Muscle layer of colon (tissue), 2 donors: Measurements from ENCODE around the gene DUOXA2.

Experiments used
- H3K27ac ChIP-seq: one replicate; pipeline ENCODE4 v1.7.0; 2013; ENCODE audit warnings: low read depth, mild to moderate bottlenecking, low read length, moderate library complexity
- H3K27me3 ChIP-seq, 2 donors: one replicate each; pipeline ENCODE4 v1.7.0; 2013; ENCODE audit warnings: low read length in 2 of 2, mild to moderate bottlenecking in 2 of 2; ENCODE audit not compliant: insufficient read depth in 2 of 2, control insufficient read depth in 1 of 2
- H3K36me3 ChIP-seq: one replicate; pipeline ENCODE4 v1.7.0; 2013; ENCODE audit warnings: mild to moderate bottlenecking, low read length; ENCODE audit not compliant: insufficient read depth
- H3K4me1 ChIP-seq: one replicate; pipeline ENCODE4 v1.7.0; 2013; ENCODE audit warnings: mild to moderate bottlenecking, low read length; ENCODE audit not compliant: insufficient read depth
- H3K4me3 ChIP-seq, 2 donors: one replicate each; pipeline ENCODE4 v1.7.0; 2013; ENCODE audit warnings: low read length in 2 of 2, low read depth in 1 of 2, mild to moderate bottlenecking in 1 of 2, moderate library complexity in 1 of 2
- H3K9ac ChIP-seq: one replicate; pipeline ENCODE4 v1.7.0; 2013; ENCODE audit warnings: low read length
- H3K9me3 ChIP-seq: one replicate; pipeline ENCODE4 v1.7.0; 2013; ENCODE audit warnings: mild to moderate bottlenecking, low read length
- donor health status: abdominal sarcoma.
- donor health status: Adenocarcinoma of cecum.

The DUOXA2 gene

DNA sequence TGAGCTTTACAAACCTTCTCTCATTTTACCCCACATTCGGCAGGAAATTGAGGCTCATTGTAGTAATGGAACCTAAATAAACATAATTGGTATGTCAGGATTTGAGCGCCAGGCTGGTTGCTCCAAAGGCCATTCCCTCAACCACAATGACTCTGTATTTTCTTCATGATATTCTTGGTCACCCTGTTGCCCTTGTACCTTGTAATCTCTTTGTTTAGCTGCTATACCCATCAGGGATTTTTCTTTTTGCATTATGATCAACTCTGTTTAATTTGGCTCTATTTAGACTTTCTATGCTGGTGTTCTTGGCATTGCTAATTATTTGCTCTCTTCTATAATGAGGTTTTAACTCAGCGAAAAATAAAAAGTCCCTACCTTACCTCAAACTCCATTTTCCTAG lies 30.0 kb upstream of the DUOXA2 start:
- Histone ChIP-seq H3K36me3 (no peaks in the 10 kb centered on the region), H3K4me3 (no peak overlapping the region), H3K27me3 (no peaks in the 10 kb centered on the region), H3K4me1 (no peaks in the 10 kb centered on the region), H3K9ac (no peak overlapping the region), H3K9me3 (no peaks in the 10 kb centered on the region), H3K27ac (no peak overlapping the region)

DNA sequence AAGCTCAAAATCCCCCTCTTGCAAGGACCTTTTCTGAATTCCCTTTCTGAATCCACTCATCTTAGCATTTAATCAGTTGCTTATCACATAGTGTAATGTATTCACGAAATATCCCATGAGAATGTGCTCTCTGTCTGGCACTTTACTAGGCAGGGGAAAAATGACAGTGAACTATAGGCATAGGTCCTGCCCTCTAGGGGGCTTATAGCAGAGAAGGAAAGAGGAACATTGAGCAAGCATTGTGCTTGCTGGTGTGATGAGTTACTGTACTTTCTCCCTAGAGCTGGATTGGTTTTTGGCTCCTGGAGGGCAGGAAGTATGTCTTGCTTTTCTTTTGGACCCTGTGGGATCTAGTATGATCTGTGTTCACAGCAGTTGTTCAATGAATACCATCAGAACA lies 26.6 kb upstream of the DUOXA2 start:
- H3K27ac ChIP-seq = no peak overlapping the region
- no peaks in the 10 kb centered on the region for H3K9me3 ChIP-seq
- H3K9ac ChIP-seq = no peak overlapping the region
- no peaks in the 10 kb centered on the region for H3K4me1 ChIP-seq
- H3K27me3 ChIP-seq = no peaks in the 10 kb centered on the region
- no peak overlapping the region for H3K4me3 ChIP-seq
- H3K36me3 ChIP-seq = no peaks in the 10 kb centered on the region

DNA sequence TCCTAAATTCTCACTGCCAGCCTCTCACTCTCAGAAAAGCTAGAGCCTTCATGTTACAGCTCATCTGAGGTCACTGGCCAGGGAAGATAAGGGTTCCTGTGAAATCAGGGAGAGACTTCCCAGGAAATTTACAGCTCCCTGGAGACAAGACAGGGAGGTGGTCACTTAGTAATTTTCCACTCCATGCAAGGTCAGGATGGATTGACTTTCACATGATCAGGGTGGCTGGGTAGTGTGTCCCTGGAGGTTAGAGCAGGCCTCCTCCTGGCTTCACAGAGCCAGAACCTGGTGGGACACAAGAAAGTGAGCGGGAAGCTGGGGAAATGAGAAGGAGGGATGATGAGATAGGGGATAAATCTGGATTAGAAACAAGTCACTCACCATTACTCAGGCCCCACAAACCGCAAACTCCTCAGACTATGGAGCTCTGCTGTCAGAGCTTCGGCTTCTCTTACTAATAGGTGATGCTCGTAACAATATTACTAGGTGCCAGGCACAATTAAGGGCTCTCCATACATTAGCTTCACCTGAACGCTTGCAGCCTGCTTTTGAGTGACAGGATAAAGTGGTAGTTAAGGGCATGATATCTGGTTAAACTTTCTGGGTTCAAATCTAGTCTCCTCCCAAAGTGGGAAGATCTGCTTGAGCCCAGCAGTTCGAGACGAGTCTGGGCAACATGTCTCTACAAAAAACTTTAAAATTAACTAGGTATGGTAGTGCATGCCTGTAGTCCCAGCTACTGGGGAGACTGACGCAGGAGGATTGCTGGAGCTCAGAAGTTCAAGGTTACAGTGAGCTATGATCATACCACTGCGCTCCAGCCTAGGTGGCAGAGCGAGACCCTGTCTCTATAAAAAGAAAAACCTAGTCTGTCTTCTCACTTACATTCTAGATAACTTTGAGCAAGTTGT lies 25.1 kb upstream of the DUOXA2 start:
- H3K9me3 ChIP-seq = no peaks in the 10 kb centered on the region
- no peak overlapping the region for H3K9ac ChIP-seq
- H3K4me3 ChIP-seq = no peak overlapping the region
- H3K4me1 ChIP-seq = no peaks in the 10 kb centered on the region
- no peaks in the 10 kb centered on the region for H3K27me3 ChIP-seq
- no peak overlapping the region for H3K27ac ChIP-seq
- H3K36me3 ChIP-seq = no peaks in the 10 kb centered on the region

DNA sequence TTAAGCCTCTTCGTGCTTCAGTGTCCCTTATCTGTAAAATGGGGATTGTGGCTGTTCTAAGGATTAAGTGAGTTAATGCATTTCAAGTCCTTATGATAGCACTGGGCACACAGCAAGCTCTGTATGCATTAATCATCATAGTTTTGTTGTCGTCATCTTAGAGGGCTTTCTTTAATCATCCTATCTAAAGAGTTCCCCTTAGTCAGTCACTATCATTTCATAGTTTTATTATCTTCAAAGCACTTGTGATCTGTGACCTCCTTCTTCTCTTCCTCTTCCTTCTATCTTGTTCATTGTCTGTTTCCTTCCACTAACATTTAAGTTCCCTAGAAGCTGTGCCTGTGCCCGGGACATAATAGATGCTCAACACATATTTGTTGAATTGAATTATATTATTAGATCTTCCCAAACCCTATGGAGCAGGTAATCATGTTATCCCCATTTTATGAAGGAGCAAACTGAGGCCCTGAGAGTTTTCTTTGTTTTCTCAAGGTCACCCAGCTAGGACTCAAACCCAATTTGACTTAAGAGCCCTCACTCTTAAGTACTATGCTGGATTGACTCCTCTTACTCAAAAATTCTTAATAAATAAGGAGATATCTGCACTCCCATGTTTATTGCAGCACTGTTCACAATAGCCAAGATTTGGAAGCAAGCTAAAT lies 24.3 kb upstream of the DUOXA2 start:
- Histone ChIP-seq H3K4me1 (no peaks in the 10 kb centered on the region), H3K36me3 (no peaks in the 10 kb centered on the region), H3K9ac (no peak overlapping the region), H3K27me3 (no peaks in the 10 kb centered on the region), H3K27ac (no peak overlapping the region), H3K4me3 (no peak overlapping the region), H3K9me3 (no peaks in the 10 kb centered on the region)

DNA sequence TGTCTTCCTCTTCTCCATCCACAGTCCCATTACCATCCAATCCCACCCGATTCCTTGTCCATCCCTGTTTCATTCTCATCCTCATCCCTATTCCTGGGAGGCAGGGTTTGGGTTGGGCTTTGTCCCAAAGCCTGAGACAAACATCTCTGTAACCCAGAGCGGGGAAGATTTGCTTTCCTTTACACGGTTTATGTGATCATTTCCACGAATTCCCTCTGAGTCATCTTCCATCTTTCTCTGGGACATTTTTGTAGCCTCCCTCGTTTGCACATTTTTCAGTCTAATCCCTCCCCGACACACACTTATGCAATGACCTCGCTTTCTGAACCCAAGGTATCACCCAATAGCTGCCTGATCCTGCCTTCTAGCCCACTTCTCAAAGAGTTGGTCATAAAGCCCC lies 23.0 kb upstream of the DUOXA2 start:
- no peak overlapping the region for H3K4me3 ChIP-seq
- H3K9ac ChIP-seq = no peak overlapping the region
- H3K27me3 ChIP-seq = no peaks in the 10 kb centered on the region
- no peak overlapping the region for H3K27ac ChIP-seq
- H3K4me1 ChIP-seq = no peaks in the 10 kb centered on the region
- no peaks in the 10 kb centered on the region for H3K9me3 ChIP-seq
- no peaks in the 10 kb centered on the region for H3K36me3 ChIP-seq

DNA sequence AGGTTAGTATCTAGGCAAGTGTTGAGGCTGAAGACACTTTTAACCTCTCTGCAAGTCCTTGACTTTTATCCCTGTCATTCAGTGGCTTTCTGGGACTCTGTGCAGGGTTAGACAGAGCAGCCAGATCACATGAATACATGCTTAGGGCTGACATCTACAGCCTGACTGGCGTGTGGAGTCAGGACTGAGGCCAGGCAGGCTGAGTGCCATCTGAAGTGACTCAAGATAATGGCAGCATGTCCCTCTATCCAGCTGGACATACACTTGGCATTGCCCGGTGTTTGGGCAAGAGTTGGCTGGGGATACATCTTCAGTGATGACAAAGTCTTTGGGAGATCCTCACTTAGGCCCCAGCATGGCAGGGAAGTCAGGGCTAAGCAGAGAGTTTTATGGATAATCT lies 22.6 kb upstream of the DUOXA2 start:
- Histone ChIP-seq H3K36me3 (no peaks in the 10 kb centered on the region), H3K27ac (no peak overlapping the region), H3K9ac (no peak overlapping the region), H3K27me3 (no peaks in the 10 kb centered on the region), H3K9me3 (no peaks in the 10 kb centered on the region), H3K4me3 (no peak overlapping the region), H3K4me1 (no peaks in the 10 kb centered on the region)

DNA sequence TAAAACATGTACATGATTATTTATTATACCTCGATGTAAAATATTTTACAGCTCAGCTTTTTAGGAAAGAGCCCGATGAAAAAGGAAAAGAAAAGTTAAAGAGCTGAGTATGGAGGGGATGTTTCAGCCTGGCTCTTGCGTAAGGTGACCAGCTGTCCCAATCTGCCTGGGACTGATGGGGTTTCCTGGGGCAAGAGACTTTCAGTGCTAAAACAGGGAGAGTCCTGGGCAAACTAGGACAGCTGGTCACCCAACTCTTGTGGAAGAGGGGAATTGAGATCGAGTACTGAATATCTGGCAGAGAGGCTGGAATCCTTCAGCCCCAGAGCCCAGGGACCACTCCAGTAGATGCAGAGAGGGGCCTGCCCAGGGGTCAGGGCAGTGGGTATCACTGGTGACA lies 21.1 kb upstream of the DUOXA2 start:
- Histone ChIP-seq H3K9me3 (no peaks in the 10 kb centered on the region), H3K4me3 (no peak overlapping the region), H3K36me3 (no peaks in the 10 kb centered on the region), H3K27ac (no peak overlapping the region), H3K27me3 (no peaks in the 10 kb centered on the region), H3K4me1 (no peaks in the 10 kb centered on the region), H3K9ac (no peak overlapping the region)

DNA sequence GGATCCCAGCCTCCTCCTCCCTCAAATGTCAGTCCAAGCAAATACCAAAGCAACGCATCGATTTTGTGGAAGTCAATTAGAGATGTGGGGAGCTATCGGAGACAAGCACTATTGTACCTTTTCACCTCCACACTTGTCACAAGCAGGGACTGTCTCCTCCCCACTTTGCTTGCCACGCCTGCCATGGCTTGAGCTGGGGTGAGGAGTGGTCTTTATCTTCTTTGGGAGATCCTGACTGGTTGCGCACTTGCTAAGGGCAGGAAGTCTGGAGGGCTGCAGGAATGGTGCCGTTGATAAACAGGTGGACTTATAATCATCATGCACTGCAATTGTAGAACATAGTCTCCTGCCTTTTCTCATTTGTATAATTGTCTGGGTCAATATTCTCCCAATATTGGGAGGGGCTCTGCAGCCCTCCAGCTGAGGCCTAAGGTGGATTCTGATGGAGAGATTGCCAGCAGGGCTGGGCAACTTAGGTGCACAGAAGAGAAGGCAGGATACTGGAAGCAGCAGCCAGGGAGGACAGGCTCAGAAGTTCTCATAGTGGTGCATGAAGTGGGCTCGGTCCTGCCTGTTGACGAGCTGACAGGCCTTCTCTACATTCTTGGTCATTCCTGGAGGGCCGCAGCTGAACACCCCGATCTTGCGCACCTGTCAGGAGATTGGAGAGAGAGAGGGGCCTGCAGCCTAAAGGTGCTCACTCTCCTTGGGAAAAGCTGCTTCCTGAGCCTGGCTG lies 20.3 kb upstream of the DUOXA2 start:
- no peaks in the 10 kb centered on the region for H3K27me3 ChIP-seq
- H3K9me3 ChIP-seq = no peaks in the 10 kb centered on the region
- H3K4me1 ChIP-seq = no peaks in the 10 kb centered on the region
- no peak overlapping the region for H3K4me3 ChIP-seq
- no peaks in the 10 kb centered on the region for H3K36me3 ChIP-seq
- no peak overlapping the region for H3K9ac ChIP-seq
- H3K27ac ChIP-seq = no peak overlapping the region

DNA sequence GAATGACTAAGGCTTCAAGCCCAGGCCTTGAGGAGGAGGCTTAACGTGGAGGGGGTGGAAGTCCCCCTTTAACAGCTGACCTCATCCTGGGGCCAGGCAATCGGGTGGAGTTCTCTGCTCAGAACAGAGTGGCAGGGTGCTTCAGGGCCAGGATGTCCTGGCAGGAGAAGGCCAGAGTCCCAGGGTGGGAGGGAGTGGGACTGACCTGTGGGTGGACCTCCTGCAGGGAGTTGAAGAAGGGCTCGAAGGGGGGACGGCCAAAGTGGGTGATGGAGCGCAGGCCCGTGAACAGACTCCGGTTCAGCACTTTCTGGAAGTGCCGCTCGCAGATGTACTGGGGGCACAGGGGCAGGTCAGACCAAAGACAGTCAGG lies 19.8 kb upstream of the DUOXA2 start:
- Histone ChIP-seq H3K9ac (no peak overlapping the region), H3K27ac (no peak overlapping the region), H3K36me3 (no peaks in the 10 kb centered on the region), H3K4me3 (no peak overlapping the region), H3K9me3 (no peaks in the 10 kb centered on the region), H3K27me3 (no peaks in the 10 kb centered on the region), H3K4me1 (no peaks in the 10 kb centered on the region)

DNA sequence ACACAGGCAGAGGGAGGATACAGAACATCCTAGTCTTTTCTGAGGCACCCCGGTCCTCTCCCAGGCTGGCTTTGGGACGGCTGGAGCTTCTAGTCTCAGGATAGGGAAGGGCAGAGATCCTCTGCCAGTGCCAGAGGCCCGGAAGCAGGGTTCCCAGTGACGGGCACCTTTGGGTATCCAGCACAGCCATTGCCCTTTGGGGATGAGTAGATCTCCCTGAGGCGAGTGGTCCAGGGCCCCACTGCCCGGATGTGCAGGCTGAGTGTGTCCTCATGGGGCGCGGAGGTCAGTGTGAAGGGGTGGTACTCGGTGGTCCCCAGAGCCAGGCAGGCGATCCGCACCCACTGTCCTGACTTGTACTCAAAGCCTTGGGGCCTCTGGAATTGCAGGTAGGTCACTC lies 18.5 kb upstream of the DUOXA2 start:
- Histone ChIP-seq H3K9me3 (no peaks in the 10 kb centered on the region), H3K4me3 (no peak overlapping the region), H3K27me3 (no peaks in the 10 kb centered on the region), H3K9ac (no peak overlapping the region), H3K4me1 (no peaks in the 10 kb centered on the region), H3K27ac (no peak overlapping the region), H3K36me3 (no peaks in the 10 kb centered on the region)

DNA sequence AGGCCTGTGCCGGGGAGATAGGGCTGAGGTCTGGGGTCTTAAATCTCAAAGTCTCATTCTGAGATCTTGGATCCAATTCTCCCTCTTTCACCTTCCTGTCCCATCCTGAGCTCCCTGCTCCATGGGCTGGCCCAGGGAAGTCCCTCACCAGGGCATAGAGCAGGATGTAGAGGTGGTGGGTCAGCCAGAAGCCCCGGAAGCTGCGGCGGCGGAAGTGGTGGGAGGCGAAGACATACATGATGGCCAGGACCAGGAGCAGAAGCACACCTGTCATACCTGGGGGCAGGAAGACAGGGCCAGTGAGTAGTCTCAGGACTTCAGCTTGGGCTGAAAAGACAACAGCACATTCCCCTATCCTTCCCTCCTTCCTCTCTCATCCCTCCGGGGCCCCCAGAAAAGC lies 16.7 kb upstream of the DUOXA2 start:
- Histone ChIP-seq H3K36me3 (no peaks in the 10 kb centered on the region), H3K4me1 (no peaks in the 10 kb centered on the region), H3K9me3 (no peaks in the 10 kb centered on the region), H3K27me3 (no peaks in the 10 kb centered on the region), H3K9ac (no peak overlapping the region), H3K27ac (no peak overlapping the region), H3K4me3 (no peak overlapping the region)
